Measurements from ENCODE around the gene LPAR1. TPM values are rescaled to one million over a fixed set of nuclear protein-coding genes. Genes with fewer than 3 reads are reported as not detected.
A peak's percentile ranks its signal among the peaks of the same experiment; 100 is the strongest.

Gene LPAR1
- total and polyA plus RNA-seq, 2 donors from 2014 or later, result 2.9 to 28.2 TPM

GRCh38 chr9:111064160-111064837 lies 26.0 kb upstream of the LPAR1 start:
- no peaks in the 10 kb centered on the region for H3K9me3 ChIP-seq (ENCODE audit: control insufficient read depth in 2 of 3, insufficient read depth in 1 of 3, low read length in 3 of 3)
- H3K36me3 ChIP-seq (ENCODE audit: control insufficient read depth in 2 of 3, insufficient read depth in 3 of 3, low read length in 3 of 3), result no peaks in the 10 kb centered on the region
- DNase-seq (no peak), FAIRE-seq (no peak)
- no peak overlapping the region for H3K9ac ChIP-seq (ENCODE audit: low read length in 3 of 3)
- no peaks in the 10 kb centered on the region for H3K4me1 ChIP-seq (ENCODE audit: control insufficient read depth in 2 of 3, insufficient read depth in 2 of 3, low read depth in 1 of 3, low read length in 3 of 3)
- intact Hi-C loops (cut with DNase I), result no loop called here
- no peak for TF ChIP-seq CTCF (IDR thresholded peaks at IDR 0.05; ENCODE audit: borderline replicate concordance, extremely low read depth, insufficient read depth)
- H3K4me3 ChIP-seq (ENCODE audit: low read length in 3 of 3), result no peak overlapping the region
- no peaks in the 10 kb centered on the region for H3K27me3 ChIP-seq (ENCODE audit: control insufficient read depth, insufficient read depth, low read length)
- H3K27ac ChIP-seq (ENCODE audit: low read depth in 2 of 2, low read length in 2 of 2), result no peak overlapping the region

GRCh38 chr9:111063332-111063731 lies 25.1 kb upstream of the LPAR1 start:
- Histone ChIP-seq H3K4me1 (ENCODE audit: control insufficient read depth in 2 of 3, insufficient read depth in 2 of 3, low read depth in 1 of 3, low read length in 3 of 3) (no peaks in the 10 kb centered on the region), H3K27me3 (ENCODE audit: control insufficient read depth, insufficient read depth, low read length) (no peaks in the 10 kb centered on the region), H3K4me3 (ENCODE audit: low read length in 3 of 3) (no peak overlapping the region), H3K27ac (ENCODE audit: low read depth in 2 of 2, low read length in 2 of 2) (no peak overlapping the region), H3K36me3 (ENCODE audit: control insufficient read depth in 2 of 3, insufficient read depth in 3 of 3, low read length in 3 of 3) (no peaks in the 10 kb centered on the region), H3K9me3 (ENCODE audit: control insufficient read depth in 2 of 3, insufficient read depth in 1 of 3, low read length in 3 of 3) (no peaks in the 10 kb centered on the region), H3K9ac (ENCODE audit: low read length in 3 of 3) (no peak overlapping the region)
- intact Hi-C loops (cut with DNase I), result no loop called here
- no peak for TF ChIP-seq CTCF (IDR thresholded peaks at IDR 0.05; ENCODE audit: borderline replicate concordance, extremely low read depth, insufficient read depth)
- no peak for FAIRE-seq
- DNase-seq, result no peak

GRCh38 chr9:111058166-111058565 lies 19.9 kb upstream of the LPAR1 start:
- no peak for FAIRE-seq
- intact Hi-C loops (cut with DNase I), result no loop called here
- no peak overlapping the region for H3K4me3 ChIP-seq (ENCODE audit: low read length in 3 of 3)
- H3K36me3 ChIP-seq (ENCODE audit: control insufficient read depth in 2 of 3, insufficient read depth in 3 of 3, low read length in 3 of 3), result no peaks in the 10 kb centered on the region
- H3K4me1 ChIP-seq (ENCODE audit: control insufficient read depth in 2 of 3, insufficient read depth in 2 of 3, low read depth in 1 of 3, low read length in 3 of 3), result no peaks in the 10 kb centered on the region
- no peak for TF ChIP-seq CTCF (IDR thresholded peaks at IDR 0.05; ENCODE audit: borderline replicate concordance, extremely low read depth, insufficient read depth)
- H3K27ac ChIP-seq (ENCODE audit: low read depth in 2 of 2, low read length in 2 of 2), result no peak overlapping the region
- DNase-seq, result no peak
- no peaks in the 10 kb centered on the region for H3K27me3 ChIP-seq (ENCODE audit: control insufficient read depth, insufficient read depth, low read length)
- no peaks in the 10 kb centered on the region for H3K9me3 ChIP-seq (ENCODE audit: control insufficient read depth in 2 of 3, insufficient read depth in 1 of 3, low read length in 3 of 3)
- H3K9ac ChIP-seq (ENCODE audit: low read length in 3 of 3), result no peak overlapping the region

GRCh38 chr9:111056538-111056937 lies 18.3 kb upstream of the LPAR1 start:
- Histone ChIP-seq H3K9ac (ENCODE audit: low read length in 3 of 3) (no peak overlapping the region), H3K4me1 (ENCODE audit: control insufficient read depth in 2 of 3, insufficient read depth in 2 of 3, low read depth in 1 of 3, low read length in 3 of 3) (no peaks in the 10 kb centered on the region), H3K4me3 (ENCODE audit: low read length in 3 of 3) (no peak overlapping the region), H3K27ac (ENCODE audit: low read depth in 2 of 2, low read length in 2 of 2) (no peak overlapping the region), H3K36me3 (ENCODE audit: control insufficient read depth in 2 of 3, insufficient read depth in 3 of 3, low read length in 3 of 3) (no peaks in the 10 kb centered on the region), H3K9me3 (ENCODE audit: control insufficient read depth in 2 of 3, insufficient read depth in 1 of 3, low read length in 3 of 3) (no peaks in the 10 kb centered on the region), H3K27me3 (ENCODE audit: control insufficient read depth, insufficient read depth, low read length) (no peaks in the 10 kb centered on the region)
- intact Hi-C loops (cut with DNase I), result no loop called here
- no peak for TF ChIP-seq CTCF (IDR thresholded peaks at IDR 0.05; ENCODE audit: borderline replicate concordance, extremely low read depth, insufficient read depth)
- peak in 1 of 5 donors; percentile 19 for DNase-seq
- no peak for FAIRE-seq

All from kidney (tissue), 14 donors.